HEK293 (cell line): ENCODE measurements around the gene HID1.

ENCODE experiments used
- CTCF ChIA-PET: fragments of 350-600 bp; formaldehyde crosslinking; extraction: SDS; loops from one replicate; lab custom pipeline; 2021; ENCODE audit warnings: antibody characterized with exemption; lab: Yijun Ruan, JAX
- POLR2A ChIA-PET: fragments of 300-600 bp; formaldehyde crosslinking; extraction: SDS; loops from one replicate; lab custom pipeline; 2020; ENCODE audit warnings: antibody characterized with exemption, inconsistent platforms; lab: Yijun Ruan, JAX
- H3K27ac ChIP-seq: fragments of 200-500 bp; sonication (Bioruptor generic); 2 replicates; pipeline ENCODE4 v1.5.1; 2014; ENCODE audit warnings: low read depth, low read length, control low read depth, inconsistent platforms; ENCODE audit errors: extremely low read depth
- H3K36me3 ChIP-seq, 2 experiments: fragments of 200-500 bp in 1 of 2; sonication (Bioruptor generic) in 1 of 2; 1 replicate in 1 of 2; 2 replicates in 1 of 2; pipeline ENCODE4 v1.5.1; 2014 to 2017; ENCODE audit warnings: inconsistent platforms in 2 of 2, low read length in 2 of 2; ENCODE audit not compliant: control insufficient read depth in 2 of 2, insufficient read depth in 1 of 2
- H3K4me1 ChIP-seq: fragments of 200-500 bp; sonication (Bioruptor generic); 2 replicates; pipeline ENCODE4 v1.5.1; 2014; ENCODE audit warnings: mild to moderate bottlenecking, low read length, inconsistent platforms; ENCODE audit not compliant: control insufficient read depth, insufficient read depth
- H3K4me3 ChIP-seq: 2 replicates; pipeline ENCODE4 v1.5.1; 2011; ENCODE audit warnings: low read depth, mild to moderate bottlenecking, control low read depth, low read length, moderate library complexity
- H3K9me3 ChIP-seq: fragments of 200-500 bp; sonication (Bioruptor generic); 2 replicates; pipeline ENCODE4 v1.5.1; 2014; ENCODE audit warnings: low read depth, low read length, inconsistent platforms; ENCODE audit not compliant: control insufficient read depth, insufficient read depth
- EGR2 ChIP-seq: fragments of 450-650 bp; formaldehyde crosslinking; IDR thresholded peaks from 2 replicates; pipeline ENCODE4 v1.5.1; 2016; ENCODE audit warnings: low read depth, missing biosample characterization, missing genetic modification characterization
- GFI1B ChIP-seq: fragments of 450-650 bp; formaldehyde crosslinking; IDR thresholded peaks from 2 replicates; pipeline ENCODE4 v1.5.1; 2016; ENCODE audit warnings: missing biosample characterization, missing genetic modification characterization
- GLI4 ChIP-seq: fragments of 450-650 bp; formaldehyde crosslinking; IDR thresholded peaks from 2 replicates; pipeline ENCODE4 v1.5.1; 2016; ENCODE audit warnings: missing biosample characterization, missing genetic modification characterization
- MYNN ChIP-seq: fragments of 450-650 bp; formaldehyde crosslinking; IDR thresholded peaks from 2 replicates; pipeline ENCODE4 v1.5.1; 2016; ENCODE audit warnings: missing biosample characterization, missing genetic modification characterization, borderline replicate concordance
- PRDM1 ChIP-seq: fragments of 450-650 bp; formaldehyde crosslinking; IDR thresholded peaks from 2 replicates; pipeline ENCODE4; 2016; ENCODE audit warnings: missing biosample characterization, missing genetic modification characterization
- REPIN1 ChIP-seq: fragments of 450-650 bp; formaldehyde crosslinking; IDR thresholded peaks from 2 replicates; pipeline ENCODE4 v1.5.1; 2017; ENCODE audit warnings: missing biosample characterization, missing genetic modification characterization, low read depth
- SCRT1 ChIP-seq: fragments of 450-650 bp; formaldehyde crosslinking; IDR thresholded peaks from 2 replicates; pipeline ENCODE4 v1.5.1; 2016; ENCODE audit warnings: missing biosample characterization, missing genetic modification characterization, borderline replicate concordance
- YY2 ChIP-seq: fragments of 450-650 bp; formaldehyde crosslinking; IDR thresholded peaks from 2 replicates; pipeline ENCODE4 v1.5.1; 2016; ENCODE audit warnings: missing biosample characterization, missing genetic modification characterization
- ZBTB17 ChIP-seq: fragments of 450-650 bp; formaldehyde crosslinking; IDR thresholded peaks from 2 replicates; pipeline ENCODE4 v1.5.1; 2016; ENCODE audit warnings: missing biosample characterization, missing genetic modification characterization
- ZBTB7A ChIP-seq: fragments of 450-650 bp; formaldehyde crosslinking; IDR thresholded peaks from 2 replicates; pipeline ENCODE4 v1.5.1; 2016; ENCODE audit warnings: low read depth, missing biosample characterization, missing genetic modification characterization
- ZFHX2 ChIP-seq: fragments of 450-650 bp; formaldehyde crosslinking; conservative IDR thresholded peaks from 2 replicates; pipeline ENCODE4 v1.5.1; 2016; ENCODE audit warnings: missing biosample characterization, missing genetic modification characterization
- ZNF121 ChIP-seq: fragments of 450-650 bp; formaldehyde crosslinking; IDR thresholded peaks from 2 replicates; pipeline ENCODE4 v1.5.1; 2016; ENCODE audit warnings: missing biosample characterization, missing genetic modification characterization
- ZNF138 ChIP-seq: fragments of 450-650 bp; formaldehyde crosslinking; IDR thresholded peaks from 2 replicates; pipeline ENCODE4 v1.5.1; 2016; ENCODE audit warnings: missing biosample characterization, missing genetic modification characterization, borderline replicate concordance
- ZNF157 ChIP-seq: fragments of 450-650 bp; formaldehyde crosslinking; IDR thresholded peaks from 2 replicates; pipeline ENCODE4 v1.5.1; 2016; ENCODE audit warnings: missing biosample characterization, missing genetic modification characterization
- ZNF174 ChIP-seq: fragments of 450-650 bp; formaldehyde crosslinking; IDR thresholded peaks from 2 replicates; pipeline ENCODE4 v1.5.0; 2017; ENCODE audit warnings: missing biosample characterization, mild to moderate bottlenecking, missing genetic modification characterization
- ZNF175 ChIP-seq: fragments of 450-650 bp; formaldehyde crosslinking; IDR thresholded peaks from 2 replicates; pipeline ENCODE4 v1.5.1; 2016; ENCODE audit warnings: missing biosample characterization, missing genetic modification characterization
- ZNF19 ChIP-seq: fragments of 450-650 bp; formaldehyde crosslinking; IDR thresholded peaks from 2 replicates; pipeline ENCODE4; 2016; ENCODE audit warnings: missing biosample characterization, missing genetic modification characterization, low read depth
- ZNF324 ChIP-seq: fragments of 450-650 bp; formaldehyde crosslinking; IDR thresholded peaks from 2 replicates; pipeline ENCODE4 v1.5.1; 2016; ENCODE audit warnings: missing biosample characterization, missing genetic modification characterization
- ZNF354C ChIP-seq: fragments of 450-650 bp; formaldehyde crosslinking; IDR thresholded peaks from 2 replicates; pipeline ENCODE4 v1.5.1; 2016; ENCODE audit warnings: missing biosample characterization, missing genetic modification characterization, low read depth, borderline replicate concordance
- ZNF366 ChIP-seq: fragments of 450-650 bp; formaldehyde crosslinking; conservative IDR thresholded peaks from 2 replicates; pipeline ENCODE4 v1.5.1; 2016; ENCODE audit warnings: missing biosample characterization, missing genetic modification characterization
- ZNF391 ChIP-seq: fragments of 450-650 bp; formaldehyde crosslinking; IDR thresholded peaks from 2 replicates; pipeline ENCODE4 v1.5.1; 2016; ENCODE audit warnings: low read depth, missing biosample characterization, missing genetic modification characterization, borderline replicate concordance
- ZNF426 ChIP-seq: fragments of 450-650 bp; formaldehyde crosslinking; IDR thresholded peaks from 2 replicates; pipeline ENCODE4 v1.5.1; 2017; ENCODE audit warnings: missing biosample characterization, missing genetic modification characterization, mild to moderate bottlenecking, inconsistent platforms, moderate library complexity
- ZNF48 ChIP-seq: fragments of 450-650 bp; formaldehyde crosslinking; IDR thresholded peaks from 2 replicates; pipeline ENCODE4 v1.5.1; 2016; ENCODE audit warnings: missing biosample characterization, missing genetic modification characterization
- ZNF558 ChIP-seq: fragments of 450-650 bp; formaldehyde crosslinking; IDR thresholded peaks from 2 replicates; pipeline ENCODE4 v1.5.1; 2016; ENCODE audit warnings: missing biosample characterization, missing genetic modification characterization
- ZNF624 ChIP-seq: fragments of 450-650 bp; formaldehyde crosslinking; IDR thresholded peaks from 2 replicates; pipeline ENCODE4 v1.5.1; 2017; ENCODE audit warnings: missing biosample characterization, missing genetic modification characterization
- ZNF701 ChIP-seq: fragments of 450-650 bp; formaldehyde crosslinking; IDR thresholded peaks from 2 replicates; pipeline ENCODE4 v1.5.1; 2016; ENCODE audit warnings: missing biosample characterization, missing genetic modification characterization
- ZNF707 ChIP-seq: fragments of 450-650 bp; formaldehyde crosslinking; IDR thresholded peaks from 2 replicates; pipeline ENCODE4 v1.5.1; 2016; ENCODE audit warnings: missing biosample characterization, missing genetic modification characterization
- ZNF843 ChIP-seq: fragments of 450-650 bp; formaldehyde crosslinking; IDR thresholded peaks from 2 replicates; pipeline ENCODE4 v1.5.1; 2016; ENCODE audit warnings: missing biosample characterization, missing genetic modification characterization
- TF ChIP-seq, protein P1 (sequence below): fragments of 450-650 bp; formaldehyde crosslinking; IDR thresholded peaks from 2 replicates; pipeline ENCODE4 v1.5.1; 2016; ENCODE audit warnings: missing biosample characterization, missing genetic modification characterization
- TF ChIP-seq, protein P2 (sequence below): fragments of 450-650 bp; formaldehyde crosslinking; IDR thresholded peaks from 2 replicates; pipeline ENCODE4 v1.5.1; 2016; ENCODE audit warnings: missing biosample characterization, missing genetic modification characterization
- TF ChIP-seq, protein P3 (sequence below): fragments of 450-650 bp; formaldehyde crosslinking; IDR thresholded peaks from 2 replicates; pipeline ENCODE4 v1.5.0; 2017; ENCODE audit warnings: missing biosample characterization, missing genetic modification characterization, borderline replicate concordance
- TF ChIP-seq, protein P4 (sequence below): fragments of 450-650 bp; formaldehyde crosslinking; IDR thresholded peaks from 2 replicates; pipeline ENCODE4 v1.5.1; 2017; ENCODE audit warnings: missing biosample characterization, mild to moderate bottlenecking, missing genetic modification characterization, moderate library complexity

The HID1 gene

DNA sequence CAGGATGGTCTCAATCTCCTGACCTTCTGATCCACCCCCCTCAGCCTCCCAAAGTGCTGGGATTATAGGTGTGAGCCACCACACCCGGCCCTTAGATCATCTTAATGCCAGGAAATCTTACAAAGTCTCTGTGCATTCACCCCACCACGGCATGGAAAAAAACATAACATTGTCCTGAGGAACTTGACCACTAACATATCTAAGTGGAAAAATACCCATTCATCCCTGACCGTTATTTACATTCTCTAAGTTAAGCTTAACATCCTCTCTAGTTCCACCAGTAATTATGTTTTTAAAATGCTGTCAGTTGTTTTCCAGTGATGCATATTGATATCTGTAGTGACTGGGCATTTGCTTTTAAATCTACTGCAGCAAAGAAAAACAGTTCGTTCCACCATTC is 3.4 kb upstream of the HID1 start:
- CTCF ChIA-PET = interaction anchor here (0.6 to 2.3 kb wide), 4 partner anchors 9 to 130 kb away, joined by 3 to 15 read pairs (median 4); no protein-coding TSS in a partner anchor

DNA sequence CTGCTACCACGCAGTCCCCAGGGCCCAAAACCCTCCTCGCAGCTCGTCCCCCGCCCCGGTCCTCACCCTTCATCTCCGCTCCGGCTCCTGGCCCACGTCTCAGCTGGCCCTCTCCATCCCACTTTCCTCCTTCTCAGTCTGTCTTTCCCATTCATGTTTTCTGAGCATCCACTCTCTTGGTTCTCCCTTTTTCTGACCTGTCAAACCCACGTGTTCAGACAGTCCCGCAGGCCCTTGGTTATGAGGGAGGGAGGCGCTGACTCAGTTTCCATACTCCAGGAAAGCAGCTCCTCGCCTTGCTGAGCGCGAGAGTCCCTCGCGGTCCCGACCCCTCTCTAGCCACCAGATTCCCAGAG is 392 bp upstream of the HID1 start:
- ChIA-PET POLR2A (interaction anchor here (0.6 to 5.4 kb wide), 20 partner anchors 8 to 289 kb away, joined by 3 to 50 read pairs (median 4); partner anchors contain the start of genes CDR2L, FDXR, GGA3 and MRPL58), CTCF (interaction anchor here (0.6 to 4.2 kb wide), 12 partner anchors 9 to 440 kb away, joined by 3 to 42 read pairs (median 5); partner anchors contain the start of gene CDR2L)
- Histone ChIP-seq H3K27ac (no peak overlapping the region; the same call in 1 of the 2 replicates), H3K4me3 (peak overlapping the region; percentile 28), H3K9me3 (no peaks in the 10 kb centered on the region), H3K36me3 (no peaks in the 10 kb centered on the region), H3K4me1 (peaks cover 4% of the 10 kb centered on the region; the same call in 1 of the 2 replicates)
- TF ChIP-seq EGR2 (peak; percentile 97), ZNF121 (tag by site-specific recombination) (0 out of 2 replicates have a peak, but pooled peaks have one; percentile 8), ZNF558 (tag by site-specific recombination) (no peak), GFI1B (tag by site-specific recombination) (no peak), REPIN1 (no peak; the same call in 1 of the 2 replicates), MYNN (tag by site-specific recombination) (no peak), ZNF175 (no peak), ZFHX2 (tag by site-specific recombination) (peak; percentile 93), ZNF354C (tag by site-specific recombination) (no peak), ZNF157 (tag by site-specific recombination) (no peak), ZNF707 (tag by site-specific recombination) (no peak), ZNF624 (tag by site-specific recombination) (no peak), ZNF324 (tag by site-specific recombination) (no peak), SCRT1 (no peak), ZNF366 (tag by site-specific recombination) (peak; percentile 79), ZBTB7A (tag by site-specific recombination) (no peak), PRDM1 (tag by site-specific recombination) (0 out of 2 replicates have a peak, but pooled peaks have one; percentile 26), ZNF19 (tag by site-specific recombination) (no peak), ZNF843 (tag by site-specific recombination) (no peak), GLI4 (tag by site-specific recombination) (no peak), ZBTB17 (peak; percentile 79), ZNF48 (tag by site-specific recombination) (no peak)
- TF ChIP-seq, protein P1, sequence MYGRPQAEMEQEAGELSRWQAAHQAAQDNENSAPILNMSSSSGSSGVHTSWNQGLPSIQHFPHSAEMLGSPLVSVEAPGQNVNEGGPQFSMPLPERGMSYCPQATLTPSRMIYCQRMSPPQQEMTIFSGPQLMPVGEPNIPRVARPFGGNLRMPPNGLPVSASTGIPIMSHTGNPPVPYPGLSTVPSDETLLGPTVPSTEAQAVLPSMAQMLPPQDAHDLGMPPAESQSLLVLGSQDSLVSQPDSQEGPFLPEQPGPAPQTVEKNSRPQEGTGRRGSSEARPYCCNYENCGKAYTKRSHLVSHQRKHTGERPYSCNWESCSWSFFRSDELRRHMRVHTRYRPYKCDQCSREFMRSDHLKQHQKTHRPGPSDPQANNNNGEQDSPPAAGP = no peak; the same call in 1 of the 2 replicates
- TF ChIP-seq, protein P2, sequence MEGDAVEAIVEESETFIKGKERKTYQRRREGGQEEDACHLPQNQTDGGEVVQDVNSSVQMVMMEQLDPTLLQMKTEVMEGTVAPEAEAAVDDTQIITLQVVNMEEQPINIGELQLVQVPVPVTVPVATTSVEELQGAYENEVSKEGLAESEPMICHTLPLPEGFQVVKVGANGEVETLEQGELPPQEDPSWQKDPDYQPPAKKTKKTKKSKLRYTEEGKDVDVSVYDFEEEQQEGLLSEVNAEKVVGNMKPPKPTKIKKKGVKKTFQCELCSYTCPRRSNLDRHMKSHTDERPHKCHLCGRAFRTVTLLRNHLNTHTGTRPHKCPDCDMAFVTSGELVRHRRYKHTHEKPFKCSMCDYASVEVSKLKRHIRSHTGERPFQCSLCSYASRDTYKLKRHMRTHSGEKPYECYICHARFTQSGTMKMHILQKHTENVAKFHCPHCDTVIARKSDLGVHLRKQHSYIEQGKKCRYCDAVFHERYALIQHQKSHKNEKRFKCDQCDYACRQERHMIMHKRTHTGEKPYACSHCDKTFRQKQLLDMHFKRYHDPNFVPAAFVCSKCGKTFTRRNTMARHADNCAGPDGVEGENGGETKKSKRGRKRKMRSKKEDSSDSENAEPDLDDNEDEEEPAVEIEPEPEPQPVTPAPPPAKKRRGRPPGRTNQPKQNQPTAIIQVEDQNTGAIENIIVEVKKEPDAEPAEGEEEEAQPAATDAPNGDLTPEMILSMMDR = no peak
- TF ChIP-seq, protein P3, sequence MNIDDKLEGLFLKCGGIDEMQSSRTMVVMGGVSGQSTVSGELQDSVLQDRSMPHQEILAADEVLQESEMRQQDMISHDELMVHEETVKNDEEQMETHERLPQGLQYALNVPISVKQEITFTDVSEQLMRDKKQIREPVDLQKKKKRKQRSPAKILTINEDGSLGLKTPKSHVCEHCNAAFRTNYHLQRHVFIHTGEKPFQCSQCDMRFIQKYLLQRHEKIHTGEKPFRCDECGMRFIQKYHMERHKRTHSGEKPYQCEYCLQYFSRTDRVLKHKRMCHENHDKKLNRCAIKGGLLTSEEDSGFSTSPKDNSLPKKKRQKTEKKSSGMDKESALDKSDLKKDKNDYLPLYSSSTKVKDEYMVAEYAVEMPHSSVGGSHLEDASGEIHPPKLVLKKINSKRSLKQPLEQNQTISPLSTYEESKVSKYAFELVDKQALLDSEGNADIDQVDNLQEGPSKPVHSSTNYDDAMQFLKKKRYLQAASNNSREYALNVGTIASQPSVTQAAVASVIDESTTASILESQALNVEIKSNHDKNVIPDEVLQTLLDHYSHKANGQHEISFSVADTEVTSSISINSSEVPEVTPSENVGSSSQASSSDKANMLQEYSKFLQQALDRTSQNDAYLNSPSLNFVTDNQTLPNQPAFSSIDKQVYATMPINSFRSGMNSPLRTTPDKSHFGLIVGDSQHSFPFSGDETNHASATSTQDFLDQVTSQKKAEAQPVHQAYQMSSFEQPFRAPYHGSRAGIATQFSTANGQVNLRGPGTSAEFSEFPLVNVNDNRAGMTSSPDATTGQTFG (tag by site-specific recombination) = no peak

More for the DNA sequence above, 3.4 kb upstream of the HID1 start:
- peaks cover 4% of the 10 kb centered on the region; the same call in 1 of the 2 replicates for H3K4me1 ChIP-seq
- POLR2A ChIA-PET = interaction anchor here (0.6 to 1.0 kb wide), 2 partner anchors 9 to 12 kb away, joined by 3 read pairs; no protein-coding TSS in a partner anchor
- no peaks in the 10 kb centered on the region for H3K36me3 ChIP-seq
- H3K27ac ChIP-seq = no peak overlapping the region
- no peaks in the 10 kb centered on the region for H3K9me3 ChIP-seq
- TF ChIP-seq ZFHX2 (tag by site-specific recombination) (no peak), YY2 (no peak), ZNF174 (tag by site-specific recombination) (no peak), ZNF391 (tag by site-specific recombination) (no peak), ZNF138 (no peak), ZNF426 (tag by site-specific recombination) (no peak), ZNF701 (no peak), GFI1B (tag by site-specific recombination) (no peak), ZNF324 (tag by site-specific recombination) (no peak)
- TF ChIP-seq, protein P4, sequence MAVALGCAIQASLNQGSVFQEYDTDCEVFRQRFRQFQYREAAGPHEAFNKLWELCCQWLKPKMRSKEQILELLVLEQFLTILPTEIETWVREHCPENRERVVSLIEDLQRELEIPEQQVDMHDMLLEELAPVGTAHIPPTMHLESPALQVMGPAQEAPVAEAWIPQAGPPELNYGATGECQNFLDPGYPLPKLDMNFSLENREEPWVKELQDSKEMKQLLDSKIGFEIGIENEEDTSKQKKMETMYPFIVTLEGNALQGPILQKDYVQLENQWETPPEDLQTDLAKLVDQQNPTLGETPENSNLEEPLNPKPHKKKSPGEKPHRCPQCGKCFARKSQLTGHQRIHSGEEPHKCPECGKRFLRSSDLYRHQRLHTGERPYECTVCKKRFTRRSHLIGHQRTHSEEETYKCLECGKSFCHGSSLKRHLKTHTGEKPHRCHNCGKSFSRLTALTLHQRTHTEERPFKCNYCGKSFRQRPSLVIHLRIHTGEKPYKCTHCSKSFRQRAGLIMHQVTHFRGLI = no peak
- H3K4me3 ChIP-seq = no peak overlapping the region
